Keratinocyte (primary cell): Measurements from ENCODE around the gene ERBB4.

ENCODE experiments used
- EZH2 ChIP-seq: IDR thresholded peaks from one replicate; pipeline ENCODE4 v1.6.1; 2012; ENCODE audit warnings: inconsistent platforms, mild to moderate bottlenecking, low read length, moderate library complexity
- TF ChIP-seq, protein P1 (sequence below), 3 experiments: IDR thresholded peaks in 1 of 3; conservative IDR thresholded peaks in 1 of 3; optimal IDR thresholded peaks in 1 of 3; 2 replicates in 2 of 3; 3 replicates in 1 of 3; pipeline versions ENCODE3 to v1.5.1; 2011; ENCODE audit warnings: low read length in 3 of 3, mild to moderate bottlenecking in 3 of 3, moderate library complexity in 2 of 3, control low read depth in 1 of 3, inconsistent platforms in 1 of 3; ENCODE audit not compliant: insufficient read depth in 2 of 3; ENCODE audit errors: extremely low read depth in 1 of 3

DNA sequence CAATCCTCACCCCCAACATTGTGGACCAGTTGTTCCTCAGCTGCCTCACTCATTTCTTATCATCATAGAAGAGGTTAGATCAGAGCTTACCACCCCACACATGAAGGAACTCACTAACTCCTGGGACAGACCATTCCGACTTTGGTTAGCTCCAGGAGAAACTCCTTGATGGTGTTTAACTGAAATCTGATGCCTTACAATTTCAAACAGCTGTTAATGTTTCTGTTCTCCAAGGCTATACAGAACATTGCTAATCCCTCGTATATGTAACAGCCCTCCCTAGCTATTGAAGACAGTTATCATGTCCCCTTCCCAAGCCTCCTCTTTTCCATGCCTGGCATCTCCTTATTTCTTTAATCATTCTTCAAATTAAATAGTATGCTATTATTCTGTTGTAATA is 14.8 kb downstream of the ERBB4 start:
- TF ChIP-seq, protein P1, sequence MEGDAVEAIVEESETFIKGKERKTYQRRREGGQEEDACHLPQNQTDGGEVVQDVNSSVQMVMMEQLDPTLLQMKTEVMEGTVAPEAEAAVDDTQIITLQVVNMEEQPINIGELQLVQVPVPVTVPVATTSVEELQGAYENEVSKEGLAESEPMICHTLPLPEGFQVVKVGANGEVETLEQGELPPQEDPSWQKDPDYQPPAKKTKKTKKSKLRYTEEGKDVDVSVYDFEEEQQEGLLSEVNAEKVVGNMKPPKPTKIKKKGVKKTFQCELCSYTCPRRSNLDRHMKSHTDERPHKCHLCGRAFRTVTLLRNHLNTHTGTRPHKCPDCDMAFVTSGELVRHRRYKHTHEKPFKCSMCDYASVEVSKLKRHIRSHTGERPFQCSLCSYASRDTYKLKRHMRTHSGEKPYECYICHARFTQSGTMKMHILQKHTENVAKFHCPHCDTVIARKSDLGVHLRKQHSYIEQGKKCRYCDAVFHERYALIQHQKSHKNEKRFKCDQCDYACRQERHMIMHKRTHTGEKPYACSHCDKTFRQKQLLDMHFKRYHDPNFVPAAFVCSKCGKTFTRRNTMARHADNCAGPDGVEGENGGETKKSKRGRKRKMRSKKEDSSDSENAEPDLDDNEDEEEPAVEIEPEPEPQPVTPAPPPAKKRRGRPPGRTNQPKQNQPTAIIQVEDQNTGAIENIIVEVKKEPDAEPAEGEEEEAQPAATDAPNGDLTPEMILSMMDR (optimal IDR thresholded peaks at IDR 0.05 in 1 of 3, IDR thresholded peaks at IDR 0.05 in 1 of 3, conservative IDR thresholded peaks at IDR 0.05 in 1 of 3; ENCODE audit: extremely low read depth in 1 of 3, insufficient read depth in 2 of 3, low read length in 3 of 3): no peak
- no peak for TF ChIP-seq EZH2
